WTC11 (cell line): Measurements from ENCODE around the gene DYRK2. TPM values are rescaled to one million over a fixed set of nuclear protein-coding genes. Genes with fewer than 3 reads are reported as not detected.

ENCODE experiments used
- SMAD4 ChIP-seq: sonication (generic); formaldehyde crosslinking; IDR thresholded peaks from 2 replicates; pipeline ENCODE4 v1.8.0; 2022; ENCODE audit warnings: mild to moderate bottlenecking, missing genetic modification reagents
- total RNA-seq: library from RNA; stranded (reverse); gene quantifications from 3 replicates; pipeline ENCODE4 v1.2.3, GENCODE V29; 2021
- TF ChIP-seq, protein P1 (sequence below): sonication (generic); formaldehyde crosslinking; IDR thresholded peaks from 2 replicates; pipeline ENCODE4 v1.8.1; 2023; ENCODE audit warnings: mild to moderate bottlenecking, missing genetic modification reagents, borderline replicate concordance

Gene DYRK2
- total RNA-seq, 1 experiment from 2014 or later = 36.1 TPM

DNA sequence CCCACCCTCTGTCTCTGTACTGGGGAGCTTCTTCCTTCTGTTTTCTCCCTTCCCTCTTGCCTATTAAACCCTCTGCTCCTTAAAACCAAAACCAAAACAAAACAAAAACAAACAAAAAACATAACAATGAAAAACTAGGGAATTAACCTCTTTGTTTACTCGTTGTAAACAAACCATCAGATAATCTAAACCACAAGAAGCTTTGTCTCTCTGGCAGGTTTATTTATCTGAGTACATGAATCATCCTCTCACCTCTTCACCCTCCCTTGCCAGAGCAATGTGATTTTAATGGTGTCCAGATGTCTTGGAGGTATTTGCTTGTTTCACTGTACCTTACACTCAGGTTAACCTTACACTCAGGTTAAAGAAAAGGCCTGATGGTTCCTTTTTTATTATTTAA lies 66.1 kb downstream of the DYRK2 start (continued):
- TF ChIP-seq, protein P1, sequence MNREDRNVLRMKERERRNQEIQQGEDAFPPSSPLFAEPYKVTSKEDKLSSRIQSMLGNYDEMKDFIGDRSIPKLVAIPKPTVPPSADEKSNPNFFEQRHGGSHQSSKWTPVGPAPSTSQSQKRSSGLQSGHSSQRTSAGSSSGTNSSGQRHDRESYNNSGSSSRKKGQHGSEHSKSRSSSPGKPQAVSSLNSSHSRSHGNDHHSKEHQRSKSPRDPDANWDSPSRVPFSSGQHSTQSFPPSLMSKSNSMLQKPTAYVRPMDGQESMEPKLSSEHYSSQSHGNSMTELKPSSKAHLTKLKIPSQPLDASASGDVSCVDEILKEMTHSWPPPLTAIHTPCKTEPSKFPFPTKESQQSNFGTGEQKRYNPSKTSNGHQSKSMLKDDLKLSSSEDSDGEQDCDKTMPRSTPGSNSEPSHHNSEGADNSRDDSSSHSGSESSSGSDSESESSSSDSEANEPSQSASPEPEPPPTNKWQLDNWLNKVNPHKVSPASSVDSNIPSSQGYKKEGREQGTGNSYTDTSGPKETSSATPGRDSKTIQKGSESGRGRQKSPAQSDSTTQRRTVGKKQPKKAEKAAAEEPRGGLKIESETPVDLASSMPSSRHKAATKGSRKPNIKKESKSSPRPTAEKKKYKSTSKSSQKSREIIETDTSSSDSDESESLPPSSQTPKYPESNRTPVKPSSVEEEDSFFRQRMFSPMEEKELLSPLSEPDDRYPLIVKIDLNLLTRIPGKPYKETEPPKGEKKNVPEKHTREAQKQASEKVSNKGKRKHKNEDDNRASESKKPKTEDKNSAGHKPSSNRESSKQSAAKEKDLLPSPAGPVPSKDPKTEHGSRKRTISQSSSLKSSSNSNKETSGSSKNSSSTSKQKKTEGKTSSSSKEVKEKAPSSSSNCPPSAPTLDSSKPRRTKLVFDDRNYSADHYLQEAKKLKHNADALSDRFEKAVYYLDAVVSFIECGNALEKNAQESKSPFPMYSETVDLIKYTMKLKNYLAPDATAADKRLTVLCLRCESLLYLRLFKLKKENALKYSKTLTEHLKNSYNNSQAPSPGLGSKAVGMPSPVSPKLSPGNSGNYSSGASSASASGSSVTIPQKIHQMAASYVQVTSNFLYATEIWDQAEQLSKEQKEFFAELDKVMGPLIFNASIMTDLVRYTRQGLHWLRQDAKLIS (CRISPR knock-in tag) = no peak
- TF ChIP-seq SMAD4 (CRISPR knock-in tag) = no peak
